Nephron progenitor cell (in vitro differentiated cells): ENCODE results near the gene ACD.

Experiments
- DNase-seq: peaks from one replicate; pipeline ENCODE4 v3.0.0; 2021
- H3K27ac Mint-ChIP-seq: 2 replicates; pipeline ENCODE4 v1.8.0; 2021; ENCODE audit warnings: mild to moderate bottlenecking, moderate library complexity, mixed read lengths
- H3K27me3 Mint-ChIP-seq: 2 replicates; pipeline ENCODE4 v1.8.0; 2021; ENCODE audit warnings: mild to moderate bottlenecking, low read depth, mixed read lengths; ENCODE audit not compliant: poor library complexity
- H3K36me3 Mint-ChIP-seq: 2 replicates; pipeline ENCODE4 v1.8.0; 2021; ENCODE audit warnings: low read depth, mixed read lengths
- H3K4me1 Mint-ChIP-seq: 2 replicates; pipeline ENCODE4 v1.8.0; 2021; ENCODE audit warnings: mixed read lengths
- H3K4me3 Mint-ChIP-seq: 2 replicates; pipeline ENCODE4 v1.8.0; 2021; ENCODE audit warnings: mild to moderate bottlenecking, moderate library complexity, mixed read lengths
- H3K9me3 Mint-ChIP-seq: 2 replicates; pipeline ENCODE4 v1.8.0; 2021; ENCODE audit warnings: mild to moderate bottlenecking, moderate library complexity, mixed read lengths
- CTCF ChIP-seq: fragments of 200-600 bp; sonication (generic); IDR thresholded peaks from 2 replicates; pipeline ENCODE4 v1.5.0; 2021; ENCODE audit warnings: antibody characterized with exemption

ACD gene

GRCh38 chr16:67685388-67686112 lies 25.5 kb upstream of the ACD start:
- no peaks in the 10 kb centered on the region for H3K9me3 Mint-ChIP-seq
- TF ChIP-seq CTCF = no peak

GRCh38 chr16:67683767-67684166 lies 23.7 kb upstream of the ACD start:
- peak overlapping the region; percentile 19 for H3K27ac Mint-ChIP-seq
- H3K27me3 Mint-ChIP-seq = peaks cover 2% of the 10 kb centered on the region
- peaks cover 24% of the 10 kb centered on the region for H3K36me3 Mint-ChIP-seq
- no peak for TF ChIP-seq CTCF
- no peaks in the 10 kb centered on the region for H3K9me3 Mint-ChIP-seq
- H3K4me1 Mint-ChIP-seq = peaks cover under 1% of the 10 kb centered on the region
- H3K4me3 Mint-ChIP-seq = no peak overlapping the region
- no peak for DNase-seq

More at GRCh38 chr16:67685388-67686112, 25.5 kb upstream of the ACD start:
- Mint-ChIP-seq H3K4me3 (no peak overlapping the region), H3K36me3 (peaks cover 27% of the 10 kb centered on the region), H3K4me1 (no peaks in the 10 kb centered on the region), H3K27me3 (peaks cover 2% of the 10 kb centered on the region), H3K27ac (peak overlapping the region; percentile 58)
- DNase-seq = no peak

- Mint-ChIP-seq H3K36me3 (peaks cover 18% of the 10 kb centered on the region), H3K4me3 (no peak overlapping the region)
These were observed 20.2 kb upstream of the ACD start for GRCh38 chr16:67679935-67680897.

GRCh38 chr16:67678354-67679023 lies 18.4 kb upstream of the ACD start:
- H3K4me1 Mint-ChIP-seq = peaks cover 12% of the 10 kb centered on the region
- no peak overlapping the region for H3K4me3 Mint-ChIP-seq
- no peak for DNase-seq
- H3K36me3 Mint-ChIP-seq = peaks cover 12% of the 10 kb centered on the region
- no peaks in the 10 kb centered on the region for H3K9me3 Mint-ChIP-seq
- peak overlapping the region; percentile 64 for H3K27ac Mint-ChIP-seq
- H3K27me3 Mint-ChIP-seq = no peaks in the 10 kb centered on the region
- TF ChIP-seq CTCF = no peak

More at GRCh38 chr16:67679935-67680897, 20.2 kb upstream of the ACD start:
- no peak for DNase-seq
- H3K27ac Mint-ChIP-seq = peak overlapping the region; percentile 51
- H3K9me3 Mint-ChIP-seq = no peaks in the 10 kb centered on the region
- TF ChIP-seq CTCF = no peak
- peaks cover 6% of the 10 kb centered on the region for H3K4me1 Mint-ChIP-seq
- H3K27me3 Mint-ChIP-seq = no peaks in the 10 kb centered on the region

- TF ChIP-seq CTCF = no peak
- H3K27ac Mint-ChIP-seq = peak overlapping the region; percentile 64
- DNase-seq = no peak
- H3K4me1 Mint-ChIP-seq = peaks cover 12% of the 10 kb centered on the region
- H3K36me3 Mint-ChIP-seq = peaks cover 8% of the 10 kb centered on the region
- H3K27me3 Mint-ChIP-seq = no peaks in the 10 kb centered on the region
- no peaks in the 10 kb centered on the region for H3K9me3 Mint-ChIP-seq
- no peak overlapping the region for H3K4me3 Mint-ChIP-seq
These were observed 17.7 kb upstream of the ACD start for GRCh38 chr16:67677712-67678111.
